HEK293 (cell line): ENCODE data around the gene REV3L.

Experiments
- CTCF ChIA-PET: fragments of 350-600 bp; formaldehyde crosslinking; extraction: SDS; loops from one replicate; lab custom pipeline; 2021; ENCODE audit warnings: antibody characterized with exemption; lab: Yijun Ruan, JAX
- POLR2A ChIA-PET: fragments of 300-600 bp; formaldehyde crosslinking; extraction: SDS; loops from one replicate; lab custom pipeline; 2020; ENCODE audit warnings: antibody characterized with exemption, inconsistent platforms; lab: Yijun Ruan, JAX
- H3K27ac ChIP-seq: fragments of 200-500 bp; sonication (Bioruptor generic); 2 replicates; pipeline ENCODE4 v1.5.1; 2014; ENCODE audit warnings: low read depth, low read length, control low read depth, inconsistent platforms; ENCODE audit errors: extremely low read depth
- H3K36me3 ChIP-seq, 2 experiments: fragments of 200-500 bp in 1 of 2; sonication (Bioruptor generic) in 1 of 2; 1 replicate in 1 of 2; 2 replicates in 1 of 2; pipeline ENCODE4 v1.5.1; 2014 to 2017; ENCODE audit warnings: inconsistent platforms in 2 of 2, low read length in 2 of 2; ENCODE audit not compliant: control insufficient read depth in 2 of 2, insufficient read depth in 1 of 2
- H3K4me1 ChIP-seq: fragments of 200-500 bp; sonication (Bioruptor generic); 2 replicates; pipeline ENCODE4 v1.5.1; 2014; ENCODE audit warnings: mild to moderate bottlenecking, low read length, inconsistent platforms; ENCODE audit not compliant: control insufficient read depth, insufficient read depth
- H3K4me3 ChIP-seq: 2 replicates; pipeline ENCODE4 v1.5.1; 2011; ENCODE audit warnings: low read depth, mild to moderate bottlenecking, control low read depth, low read length, moderate library complexity
- H3K9me3 ChIP-seq: fragments of 200-500 bp; sonication (Bioruptor generic); 2 replicates; pipeline ENCODE4 v1.5.1; 2014; ENCODE audit warnings: low read depth, low read length, inconsistent platforms; ENCODE audit not compliant: control insufficient read depth, insufficient read depth
- GLI4 ChIP-seq: fragments of 450-650 bp; formaldehyde crosslinking; IDR thresholded peaks from 2 replicates; pipeline ENCODE4 v1.5.1; 2016; ENCODE audit warnings: missing biosample characterization, missing genetic modification characterization
- MZF1 ChIP-seq: fragments of 450-650 bp; formaldehyde crosslinking; IDR thresholded peaks from 2 replicates; pipeline ENCODE4 v1.5.1; 2017; ENCODE audit warnings: missing biosample characterization, missing genetic modification characterization, borderline replicate concordance
- PRDM6 ChIP-seq: fragments of 450-650 bp; formaldehyde crosslinking; IDR thresholded peaks from 2 replicates; pipeline ENCODE4 v1.5.1; 2017; ENCODE audit warnings: missing biosample characterization, missing genetic modification characterization
- YY1 ChIP-seq: fragments of 450-650 bp; formaldehyde crosslinking; IDR thresholded peaks from 2 replicates; pipeline ENCODE4 v1.5.1; 2018; ENCODE audit warnings: missing biosample characterization, missing genetic modification characterization
- ZNF16 ChIP-seq: fragments of 450-650 bp; formaldehyde crosslinking; IDR thresholded peaks from 2 replicates; pipeline ENCODE4 v1.5.1; 2016; ENCODE audit warnings: low read depth, missing biosample characterization, missing genetic modification characterization
- ZNF416 ChIP-seq: fragments of 450-650 bp; formaldehyde crosslinking; IDR thresholded peaks from 2 replicates; pipeline ENCODE4 v1.5.1; 2016; ENCODE audit warnings: missing biosample characterization, missing genetic modification characterization
- ZNF48 ChIP-seq: fragments of 450-650 bp; formaldehyde crosslinking; IDR thresholded peaks from 2 replicates; pipeline ENCODE4 v1.5.1; 2016; ENCODE audit warnings: missing biosample characterization, missing genetic modification characterization
- ZNF513 ChIP-seq: fragments of 450-650 bp; IDR thresholded peaks from 2 replicates; pipeline ENCODE4 v1.5.1; 2018; ENCODE audit warnings: missing biosample characterization, missing genetic modification characterization
- ZNF548 ChIP-seq: fragments of 450-650 bp; formaldehyde crosslinking; IDR thresholded peaks from 2 replicates; pipeline ENCODE4 v1.5.1; 2016; ENCODE audit warnings: missing biosample characterization, missing genetic modification characterization
- ZNF585B ChIP-seq: fragments of 450-650 bp; formaldehyde crosslinking; IDR thresholded peaks from 2 replicates; pipeline ENCODE4 v1.5.1; 2016; ENCODE audit warnings: missing biosample characterization, missing genetic modification characterization
- ZNF76 ChIP-seq: fragments of 450-650 bp; formaldehyde crosslinking; IDR thresholded peaks from 2 replicates; pipeline ENCODE4; 2016; ENCODE audit warnings: low read depth, missing biosample characterization, missing genetic modification characterization, borderline replicate concordance
- ZSCAN5A ChIP-seq: fragments of 450-650 bp; formaldehyde crosslinking; IDR thresholded peaks from 2 replicates; pipeline ENCODE4 v1.5.1; 2016; ENCODE audit warnings: missing biosample characterization, missing genetic modification characterization
- TF ChIP-seq, protein P1 (sequence below): fragments of 450-650 bp; formaldehyde crosslinking; IDR thresholded peaks from 2 replicates; pipeline ENCODE4 v1.5.1; 2016; ENCODE audit warnings: missing biosample characterization, missing genetic modification characterization, low read depth
- TF ChIP-seq, protein P2 (sequence below): fragments of 450-650 bp; formaldehyde crosslinking; IDR thresholded peaks from 2 replicates; pipeline ENCODE4 v1.5.1; 2016; ENCODE audit warnings: missing biosample characterization, missing genetic modification characterization
- TF ChIP-seq, protein P3 (sequence below): fragments of 450-650 bp; formaldehyde crosslinking; IDR thresholded peaks from 2 replicates; pipeline ENCODE4 v1.5.1; 2016; ENCODE audit warnings: missing biosample characterization, missing genetic modification characterization

Gene REV3L

DNA sequence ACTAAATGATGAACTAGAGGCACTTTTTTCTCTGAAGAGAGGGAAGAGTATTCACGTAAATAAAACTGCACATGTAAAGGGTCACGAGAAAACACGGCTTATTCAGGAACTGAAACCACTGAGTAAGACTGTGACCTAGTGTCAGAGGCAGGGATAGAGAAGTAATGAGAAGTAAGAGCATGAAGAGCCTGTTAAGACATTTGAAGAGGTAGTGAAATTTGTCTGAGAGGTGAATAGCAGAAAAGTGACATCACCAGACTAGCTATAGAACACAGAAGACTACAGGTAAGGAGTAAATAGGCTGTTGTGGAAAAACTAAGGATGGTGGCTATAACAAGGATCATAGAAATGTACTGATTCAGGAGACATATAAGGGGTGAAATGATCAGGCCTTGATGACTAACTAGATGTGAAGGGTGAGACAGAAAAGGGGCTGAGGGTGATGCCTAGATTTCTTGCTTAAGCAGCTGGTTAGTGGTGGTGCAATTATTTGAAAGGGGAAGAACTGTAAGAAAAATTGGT lies 76.8 kb downstream of the REV3L start:
- Histone ChIP-seq H3K27ac (no peak overlapping the region), H3K4me1 (no peaks in the 10 kb centered on the region), H3K9me3 (no peaks in the 10 kb centered on the region), H3K4me3 (no peak overlapping the region), H3K36me3 (peaks cover 12 to 50% of the 10 kb centered on the region in 2 experiments; a peak in 2 of 3 replicates)
- TF ChIP-seq ZSCAN5A (tag by site-specific recombination), result no peak
- TF ChIP-seq, protein P1, sequence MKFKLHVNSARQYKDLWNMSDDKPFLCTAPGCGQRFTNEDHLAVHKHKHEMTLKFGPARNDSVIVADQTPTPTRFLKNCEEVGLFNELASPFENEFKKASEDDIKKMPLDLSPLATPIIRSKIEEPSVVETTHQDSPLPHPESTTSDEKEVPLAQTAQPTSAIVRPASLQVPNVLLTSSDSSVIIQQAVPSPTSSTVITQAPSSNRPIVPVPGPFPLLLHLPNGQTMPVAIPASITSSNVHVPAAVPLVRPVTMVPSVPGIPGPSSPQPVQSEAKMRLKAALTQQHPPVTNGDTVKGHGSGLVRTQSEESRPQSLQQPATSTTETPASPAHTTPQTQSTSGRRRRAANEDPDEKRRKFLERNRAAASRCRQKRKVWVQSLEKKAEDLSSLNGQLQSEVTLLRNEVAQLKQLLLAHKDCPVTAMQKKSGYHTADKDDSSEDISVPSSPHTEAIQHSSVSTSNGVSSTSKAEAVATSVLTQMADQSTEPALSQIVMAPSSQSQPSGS, result peak; percentile 39; the same call in 1 of the 2 replicates
- POLR2A ChIA-PET, result no interaction called here
- CTCF ChIA-PET, result no interaction called here

- Histone ChIP-seq H3K4me3 (no peak overlapping the region), H3K36me3 (peaks cover 4 to 50% of the 10 kb centered on the region in 2 experiments; a peak in 2 of 3 replicates), H3K27ac (no peak overlapping the region), H3K9me3 (no peaks in the 10 kb centered on the region), H3K4me1 (no peaks in the 10 kb centered on the region)
- TF ChIP-seq, protein P2, sequence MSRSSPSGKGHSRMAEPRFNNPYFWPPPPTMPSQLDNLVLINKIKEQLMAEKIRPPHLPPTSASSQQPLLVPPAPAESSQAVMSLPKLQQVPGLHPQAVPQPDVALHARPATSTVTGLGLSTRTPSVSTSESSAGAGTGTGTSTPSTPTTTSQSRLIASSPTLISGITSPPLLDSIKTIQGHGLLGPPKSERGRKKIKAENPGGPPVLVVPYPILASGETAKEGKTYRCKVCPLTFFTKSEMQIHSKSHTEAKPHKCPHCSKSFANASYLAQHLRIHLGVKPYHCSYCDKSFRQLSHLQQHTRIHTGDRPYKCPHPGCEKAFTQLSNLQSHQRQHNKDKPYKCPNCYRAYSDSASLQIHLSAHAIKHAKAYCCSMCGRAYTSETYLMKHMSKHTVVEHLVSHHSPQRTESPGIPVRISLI (tag by site-specific recombination), result no peak
- no peak for TF ChIP-seq ZNF48 (tag by site-specific recombination)
- POLR2A ChIA-PET, result no interaction called here
- CTCF ChIA-PET, result no interaction called here
Observed at GRCh38 chr6:111403388-111403787, 79.6 kb downstream of the REV3L start.

DNA sequence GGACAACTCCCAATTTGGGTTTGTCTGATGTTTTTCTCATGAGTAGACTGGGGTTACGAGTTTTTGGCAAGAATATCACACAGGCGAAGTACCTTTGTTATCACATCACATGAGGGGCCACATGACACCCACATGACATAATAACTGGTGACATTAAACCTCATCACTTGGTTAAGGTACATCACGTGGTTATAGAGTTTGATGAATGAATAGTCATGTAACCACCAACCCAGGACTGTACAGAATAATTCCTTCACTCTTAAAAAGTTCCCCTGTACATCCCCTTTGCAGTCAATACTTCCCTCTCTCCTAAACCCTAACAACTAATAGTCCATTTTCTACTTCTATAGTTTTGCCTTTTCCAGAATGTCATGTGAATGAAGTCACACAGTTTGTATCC lies 83.4 kb downstream of the REV3L start:
- Histone ChIP-seq H3K4me3 (no peak overlapping the region), H3K36me3 (peaks cover 4 to 46% of the 10 kb centered on the region in 2 experiments; a peak in 2 of 3 replicates), H3K4me1 (no peaks in the 10 kb centered on the region), H3K9me3 (no peaks in the 10 kb centered on the region), H3K27ac (no peak overlapping the region)
- POLR2A ChIA-PET, result no interaction called here
- TF ChIP-seq, protein P3, sequence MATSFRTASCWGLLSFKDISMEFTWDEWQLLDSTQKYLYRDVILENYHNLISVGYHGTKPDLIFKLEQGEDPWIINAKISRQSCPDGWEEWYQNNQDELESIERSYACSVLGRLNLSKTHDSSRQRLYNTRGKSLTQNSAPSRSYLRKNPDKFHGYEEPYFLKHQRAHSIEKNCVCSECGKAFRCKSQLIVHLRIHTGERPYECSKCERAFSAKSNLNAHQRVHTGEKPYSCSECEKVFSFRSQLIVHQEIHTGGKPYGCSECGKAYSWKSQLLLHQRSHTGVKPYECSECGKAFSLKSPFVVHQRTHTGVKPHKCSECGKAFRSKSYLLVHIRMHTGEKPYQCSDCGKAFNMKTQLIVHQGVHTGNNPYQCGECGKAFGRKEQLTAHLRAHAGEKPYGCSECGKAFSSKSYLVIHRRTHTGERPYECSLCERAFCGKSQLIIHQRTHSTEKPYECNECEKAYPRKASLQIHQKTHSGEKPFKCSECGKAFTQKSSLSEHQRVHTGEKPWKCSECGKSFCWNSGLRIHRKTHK (tag by site-specific recombination), result no peak
- TF ChIP-seq ZNF548, result no peak
- no peak for TF ChIP-seq ZNF416 (tag by site-specific recombination)
- TF ChIP-seq ZNF76, result no peak
- no peak for TF ChIP-seq ZNF513 (tag by site-specific recombination)
- CTCF ChIA-PET, result no interaction called here

DNA sequence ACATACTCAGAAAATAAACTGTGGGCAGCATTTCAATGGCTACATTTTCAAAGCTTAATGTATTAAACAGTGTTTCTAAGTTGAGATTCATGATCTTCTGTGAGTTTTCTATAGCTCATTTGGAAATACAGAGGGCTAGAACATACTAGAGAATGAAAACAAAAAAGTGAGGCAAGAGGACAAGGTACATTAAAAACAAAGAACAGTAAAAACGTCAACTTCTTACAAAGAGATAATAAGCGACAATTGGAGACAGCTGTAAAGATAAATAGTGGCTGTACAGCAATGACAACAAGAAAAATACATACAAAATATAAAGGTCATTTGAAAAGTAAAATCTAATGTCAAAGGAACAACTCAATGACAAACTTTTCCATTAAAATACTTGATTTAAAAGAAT lies 94.3 kb downstream of the REV3L start:
- CTCF ChIA-PET, result interaction anchor here (0.8 to 0.9 kb wide), 3 partner anchors 11 to 254 kb away, joined by 3 to 4 read pairs (median 3); no protein-coding TSS in a partner anchor
- POLR2A ChIA-PET, result no interaction called here
- no peak for TF ChIP-seq YY1 (tag by site-specific recombination)
- TF ChIP-seq MZF1 (tag by site-specific recombination), result no peak
- TF ChIP-seq PRDM6 (tag by site-specific recombination), result peak; percentile 43; the same call in 1 of the 2 replicates
- no peak for TF ChIP-seq ZNF585B (tag by site-specific recombination)
- TF ChIP-seq ZNF16, result no peak
- no peak for TF ChIP-seq GLI4 (tag by site-specific recombination)
- no peaks in the 10 kb centered on the region for H3K4me1 ChIP-seq
- peaks cover 45 to 56% of the 10 kb centered on the region in 2 experiments for H3K36me3 ChIP-seq
- no peak overlapping the region for H3K4me3 ChIP-seq
- H3K9me3 ChIP-seq, result no peaks in the 10 kb centered on the region
- H3K27ac ChIP-seq, result no peak overlapping the region
